Transverse colon (tissue), 3 donors: ENCODE data around the gene ARHGEF38.

ENCODE experiments used
- POLR2A ChIP-seq: fragments of 450-650 bp; IDR thresholded peaks from one replicate; pipeline ENCODE4 v1.6.1; 2016; ENCODE audit warnings: antibody characterized with exemption, mild to moderate bottlenecking, moderate library complexity
- TF ChIP-seq, protein P1 (sequence below), 5 experiments: fragments of 200-600 bp in 3 of 5; fragments of 450-650 bp in 2 of 5; sonication (generic) in 3 of 5; IDR thresholded peaks; 1 replicate in 2 of 5; 2 replicates in 3 of 5; pipeline ENCODE4 v1.5.1; 2016 to 2017; ENCODE audit warnings: antibody characterized with exemption in 5 of 5, inconsistent platforms in 3 of 5, mild to moderate bottlenecking in 2 of 5, moderate library complexity in 1 of 5

GRCh38 chr4:105599482-105599881 lies 47.1 kb downstream of the ARHGEF38 start:
- TF ChIP-seq, protein P1, sequence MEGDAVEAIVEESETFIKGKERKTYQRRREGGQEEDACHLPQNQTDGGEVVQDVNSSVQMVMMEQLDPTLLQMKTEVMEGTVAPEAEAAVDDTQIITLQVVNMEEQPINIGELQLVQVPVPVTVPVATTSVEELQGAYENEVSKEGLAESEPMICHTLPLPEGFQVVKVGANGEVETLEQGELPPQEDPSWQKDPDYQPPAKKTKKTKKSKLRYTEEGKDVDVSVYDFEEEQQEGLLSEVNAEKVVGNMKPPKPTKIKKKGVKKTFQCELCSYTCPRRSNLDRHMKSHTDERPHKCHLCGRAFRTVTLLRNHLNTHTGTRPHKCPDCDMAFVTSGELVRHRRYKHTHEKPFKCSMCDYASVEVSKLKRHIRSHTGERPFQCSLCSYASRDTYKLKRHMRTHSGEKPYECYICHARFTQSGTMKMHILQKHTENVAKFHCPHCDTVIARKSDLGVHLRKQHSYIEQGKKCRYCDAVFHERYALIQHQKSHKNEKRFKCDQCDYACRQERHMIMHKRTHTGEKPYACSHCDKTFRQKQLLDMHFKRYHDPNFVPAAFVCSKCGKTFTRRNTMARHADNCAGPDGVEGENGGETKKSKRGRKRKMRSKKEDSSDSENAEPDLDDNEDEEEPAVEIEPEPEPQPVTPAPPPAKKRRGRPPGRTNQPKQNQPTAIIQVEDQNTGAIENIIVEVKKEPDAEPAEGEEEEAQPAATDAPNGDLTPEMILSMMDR (IDR thresholded peaks at IDR 0.05) = no peak
- no peak for TF ChIP-seq POLR2A
